GM19455 (cell line): Measurements from ENCODE around the gene JUN.
A peak's percentile ranks its signal among the peaks of the same experiment; 100 is the strongest.

ENCODE experiments used
- ATAC-seq: cut with Tn5 transposase; IDR thresholded peaks from one replicate; pipeline ENCODE4 v1.9.1; 2021; ENCODE audit not compliant: unreplicated experiment

Gene JUN

GRCh38 chr1:58783993-58784757, at the start of gene JUN:
Gene JUN, minus strand, starts transcription at chr1:58784047. Its CDS starts 977 bp downstream, at chr1:58783070.
- ATAC-seq, result peak; percentile 77

- no peak for ATAC-seq
These were observed 49.3 kb upstream of the JUN start for GRCh38 chr1:58833166-58833565.

GRCh38 chr1:58830291-58830690, 46.4 kb upstream of the JUN start:
- no peak for ATAC-seq

GRCh38 chr1:58829866-58830265, 46.0 kb upstream of the JUN start:
- ATAC-seq, result no peak

GRCh38 chr1:58827298-58827697, 43.5 kb upstream of the JUN start:
- no peak for ATAC-seq

- no peak for ATAC-seq
These were observed 41.0 kb upstream of the JUN start for GRCh38 chr1:58824753-58825389.

- ATAC-seq, result no peak
These were observed 39.7 kb upstream of the JUN start for GRCh38 chr1:58823481-58824010.

GRCh38 chr1:58821309-58821708, 37.5 kb upstream of the JUN start:
- no peak for ATAC-seq

- ATAC-seq, result no peak
These were observed 35.1 kb upstream of the JUN start for GRCh38 chr1:58818976-58819375.

GRCh38 chr1:58818075-58818474, 34.2 kb upstream of the JUN start:
- no peak for ATAC-seq

- ATAC-seq, result no peak
These were observed 32.9 kb upstream of the JUN start for GRCh38 chr1:58816747-58817221.

GRCh38 chr1:58816072-58816746, 32.4 kb upstream of the JUN start:
- ATAC-seq, result peak; percentile 93

- peak; percentile 13 for ATAC-seq
These were observed 31.8 kb upstream of the JUN start for GRCh38 chr1:58815686-58816071.

GRCh38 chr1:58815069-58815685, 31.3 kb upstream of the JUN start:
- ATAC-seq, result peak; percentile 54

GRCh38 chr1:58814251-58815068, 30.6 kb upstream of the JUN start:
- ATAC-seq, result no peak

GRCh38 chr1:58813801-58814200, 30.0 kb upstream of the JUN start:
- no peak for ATAC-seq

GRCh38 chr1:58813361-58813760, 29.5 kb upstream of the JUN start:
- ATAC-seq, result no peak

GRCh38 chr1:58812926-58813325, 29.1 kb upstream of the JUN start:
- ATAC-seq, result no peak

GRCh38 chr1:58812468-58812867, 28.6 kb upstream of the JUN start:
- ATAC-seq, result no peak

- no peak for ATAC-seq
These were observed 27.5 kb upstream of the JUN start for GRCh38 chr1:58811303-58811702.
